HepG2 (cell line): ENCODE measurements around the gene MED9. TPM values are rescaled to one million over a fixed set of nuclear protein-coding genes. Genes with fewer than 3 reads are reported as not detected.
A peak's percentile ranks its signal among the peaks of the same experiment; 100 is the strongest.

Experiments used
- ETV6 ChIP-seq: sonication (generic); formaldehyde crosslinking; conservative IDR thresholded peaks from 2 replicates; pipeline ENCODE4 v1.4.0; 2020; ENCODE audit warnings: missing genetic modification reagents
- FOXP1 ChIP-seq, 2 experiments: fragments of 450-650 bp in 1 of 2; IDR thresholded peaks; 2 replicates each; pipeline ENCODE4 v1.6.1; 2017 to 2018; ENCODE audit warnings: antibody characterized with exemption in 1 of 2
- GFI1 ChIP-seq: sonication (generic); formaldehyde crosslinking; IDR thresholded peaks from 2 replicates; pipeline ENCODE4 v1.5.0; 2020; ENCODE audit warnings: missing genetic modification reagents, mild to moderate bottlenecking, borderline replicate concordance
- KAT8 ChIP-seq: IDR thresholded peaks from 2 replicates; pipeline ENCODE4 v1.6.1; 2016; ENCODE audit warnings: missing genetic modification reagents, missing compliant biosample characterization
- MXD3 ChIP-seq: IDR thresholded peaks from 2 replicates; pipeline ENCODE4 v1.6.1; 2016; ENCODE audit warnings: mild to moderate bottlenecking, missing biosample characterization, missing genetic modification reagents
- NR2F6 ChIP-seq, 2 experiments: IDR thresholded peaks; 2 replicates each; pipeline ENCODE4 v1.6.1; 2016; ENCODE audit warnings: antibody characterized with exemption in 1 of 2, mild to moderate bottlenecking in 1 of 2
- PBX2 ChIP-seq: IDR thresholded peaks from 2 replicates; pipeline ENCODE4 v1.6.1; 2016; ENCODE audit warnings: control low read depth
- SIX1 ChIP-seq: sonication (generic); formaldehyde crosslinking; IDR thresholded peaks from 2 replicates; pipeline ENCODE4 v1.4.0; 2020; ENCODE audit warnings: missing genetic modification reagents, borderline replicate concordance
- SMAD3 ChIP-seq: sonication (generic); formaldehyde crosslinking; IDR thresholded peaks from 2 replicates; pipeline ENCODE4 v1.4.0; 2020; ENCODE audit warnings: missing genetic modification reagents
- SP140L ChIP-seq: sonication (generic); formaldehyde crosslinking; IDR thresholded peaks from 2 replicates; pipeline ENCODE4 v1.4.0; 2020; ENCODE audit warnings: missing genetic modification reagents, borderline replicate concordance
- TCF7 ChIP-seq: sonication (generic); IDR thresholded peaks from 2 replicates; pipeline ENCODE4 v1.6.1; 2016; ENCODE audit warnings: antibody characterized with exemption, low read depth
- TGIF2 ChIP-seq: IDR thresholded peaks from 2 replicates; pipeline ENCODE4 v1.6.1; 2016; ENCODE audit warnings: control low read depth, missing compliant biosample characterization
- THAP7 ChIP-seq: sonication (generic); formaldehyde crosslinking; IDR thresholded peaks from 2 replicates; pipeline ENCODE4 v1.8.1; 2023; ENCODE audit warnings: mild to moderate bottlenecking, missing genetic modification reagents
- ZFP1 ChIP-seq: IDR thresholded peaks from 2 replicates; pipeline ENCODE4 v1.6.1; 2016
- ZFP91 ChIP-seq: sonication (generic); formaldehyde crosslinking; IDR thresholded peaks from 2 replicates; pipeline ENCODE4 v1.9.0; 2022; ENCODE audit warnings: missing genetic modification reagents, mild to moderate bottlenecking, borderline replicate concordance
- ZNF207 ChIP-seq: fragments of 450-650 bp; IDR thresholded peaks from 2 replicates; pipeline ENCODE4 v1.6.1; 2016; ENCODE audit warnings: antibody characterized with exemption, borderline replicate concordance
- ZNF343 ChIP-seq: sonication (generic); formaldehyde crosslinking; IDR thresholded peaks from 2 replicates; pipeline ENCODE4 v1.4.0; 2020; ENCODE audit warnings: mild to moderate bottlenecking, missing genetic modification reagents
- ZNF430 ChIP-seq: sonication (generic); formaldehyde crosslinking; IDR thresholded peaks from 2 replicates; pipeline ENCODE4 v1.9.0; 2021; ENCODE audit warnings: mild to moderate bottlenecking, missing genetic modification reagents
- ZNF441 ChIP-seq: sonication (generic); formaldehyde crosslinking; IDR thresholded peaks from 2 replicates; pipeline ENCODE4 v1.7.0; 2021; ENCODE audit warnings: missing genetic modification reagents, borderline replicate concordance
- ZNF451 ChIP-seq: sonication (generic); formaldehyde crosslinking; IDR thresholded peaks from 2 replicates; pipeline ENCODE4 v1.5.0; 2020; ENCODE audit warnings: mild to moderate bottlenecking, missing genetic modification reagents
- ZNF503 ChIP-seq: sonication (generic); formaldehyde crosslinking; IDR thresholded peaks from 2 replicates; pipeline ENCODE4 v1.4.0; 2020; ENCODE audit warnings: missing genetic modification reagents
- ZNF512B ChIP-seq: sonication (generic); formaldehyde crosslinking; IDR thresholded peaks from 2 replicates; pipeline ENCODE4 v1.5.1; 2020; ENCODE audit warnings: missing genetic modification reagents, mild to moderate bottlenecking, borderline replicate concordance
- ZNF547 ChIP-seq: sonication (generic); formaldehyde crosslinking; IDR thresholded peaks from 2 replicates; pipeline ENCODE4 v1.5.1; 2020; ENCODE audit warnings: mild to moderate bottlenecking, missing genetic modification reagents
- ZNF780A ChIP-seq: sonication (generic); formaldehyde crosslinking; IDR thresholded peaks from 2 replicates; pipeline ENCODE4 v1.8.0; 2022; ENCODE audit warnings: mild to moderate bottlenecking, missing genetic modification reagents, moderate library complexity
- polyA plus RNA-seq, 8 experiments: library from polyadenylated mRNA; depleted of rRNA in 3 of 8; stranded (reverse) in 7 of 8; unstranded in 1 of 8; fragments of >200 nt; fragmentation: Illumina TruSeq in 4 of 8; extraction: Trizol in 4 of 8; gene quantifications; 2 replicates each; pipeline versions ENCODE4 v1.2.1 to v1.2.3, GENCODE V29; 2011 to 2016; ENCODE audit warnings: low read depth in 4 of 8, missing spikeins in 1 of 8, mixed read lengths in 1 of 8; ENCODE audit not compliant: insufficient read depth in 1 of 8
- total RNA-seq, 5 experiments: library from RNA; depleted of rRNA; stranded (reverse); fragments of >200 nt; fragmentation: Illumina TruSeq; extraction: Trizol; gene quantifications; 2 replicates each; pipeline ENCODE4 v1.2.3, GENCODE V29; 2016; ENCODE audit warnings: low read depth in 1 of 5

The MED9 gene
- total and polyA plus RNA-seq, 2 of the 13 experiments (the other 11 are each of a cell fraction or from before 2014, with no cell fraction given), result 11.9 to 15.1 TPM

- TF ChIP-seq ZNF512B (no peak), ZNF547 (CRISPR knock-in tag) (no peak), MXD3 (no peak), ZNF441 (no peak), ZNF207 (no peak), ZFP91 (CRISPR knock-in tag) (no peak), TCF7 (peak; percentile 39; the same call in 1 of the 2 replicates), KAT8 (peak; percentile 57), ETV6 (no peak), NR2F6 (IDR thresholded peaks at IDR 0.05) (0 out of 2 replicates have a peak, but pooled peaks have one; percentile 21), NR2F6 (CRISPR knock-in tag; IDR thresholded peaks at IDR 0.05) (peak; percentile 54), SIX1 (CRISPR knock-in tag) (peak; percentile 50; the same call in 1 of the 2 replicates), SMAD3 (CRISPR knock-in tag) (peak; percentile 56; the same call in 1 of the 2 replicates), ZNF451 (CRISPR knock-in tag) (no peak), FOXP1 (IDR thresholded peaks at IDR 0.05) (no peak), FOXP1 (CRISPR knock-in tag; IDR thresholded peaks at IDR 0.05) (peak; percentile 85), TGIF2 (no peak), ZNF430 (CRISPR knock-in tag) (no peak), GFI1 (CRISPR knock-in tag) (peak; percentile 79), THAP7 (CRISPR knock-in tag) (no peak), ZNF780A (CRISPR knock-in tag) (no peak), ZFP1 (no peak), PBX2 (CRISPR knock-in tag) (no peak), ZNF343 (CRISPR knock-in tag) (no peak), ZNF503 (no peak), SP140L (CRISPR knock-in tag) (no peak)
Observed at GRCh38 chr17:17443173-17443572, 33.6 kb upstream of the MED9 start (continued).
